ENCODE measurements around the gene STAC. TPM values are rescaled to one million over a fixed set of nuclear protein-coding genes. Genes with fewer than 3 reads are reported as not detected.

The STAC gene
- total RNA-seq (1 to 10 TPM in 1 of 4 donors, under 1 TPM in 3; 0.19 to 1.5 (median 0.64) TPM), polyA plus RNA-seq (under 1 TPM; 0.23 to 0.47 (median 0.43) TPM)
- long read RNA-seq, donor 1, result 0 reads
- long read RNA-seq, donor 2, result 0 reads

GRCh38 chr3:36380221-36381031 lies at the start of gene STAC:
STAC (plus strand) TSS chr3:36380504; CDS start chr3:36380644, 140 bp downstream.
- H3K27ac ChIP-seq, result no peak within 1 kb of the TSS
- no peaks in the 10 kb centered on the region for H3K9me3 ChIP-seq
- ATAC-seq (peak in 1 of 4 donors; percentile 51), DNase-seq (peak; percentile 34 to 56)
- no peaks in the 10 kb centered on the region for H3K4me1 ChIP-seq
- intact Hi-C loops (cut with DNase I), result no loop called here
- peaks cover 2 to 17% (median 8%) of the 10 kb centered on the region in 3 donors for H3K27me3 ChIP-seq (ENCODE audit: insufficient read depth in 3 of 3, low read length in 2 of 3)
- 1% methylated on average over 43 to 73 of the region's 73 CpGs for WGBS, 3 donors
- H3K36me3 ChIP-seq (ENCODE audit: insufficient read depth in 1 of 2, low read depth in 1 of 2), result no peaks in the 10 kb centered on the region
- peak within 1 kb of the TSS; percentile 65 for H3K4me3 ChIP-seq
- no peak for TF ChIP-seq CTCF (IDR thresholded peaks at IDR 0.05)

DNA sequence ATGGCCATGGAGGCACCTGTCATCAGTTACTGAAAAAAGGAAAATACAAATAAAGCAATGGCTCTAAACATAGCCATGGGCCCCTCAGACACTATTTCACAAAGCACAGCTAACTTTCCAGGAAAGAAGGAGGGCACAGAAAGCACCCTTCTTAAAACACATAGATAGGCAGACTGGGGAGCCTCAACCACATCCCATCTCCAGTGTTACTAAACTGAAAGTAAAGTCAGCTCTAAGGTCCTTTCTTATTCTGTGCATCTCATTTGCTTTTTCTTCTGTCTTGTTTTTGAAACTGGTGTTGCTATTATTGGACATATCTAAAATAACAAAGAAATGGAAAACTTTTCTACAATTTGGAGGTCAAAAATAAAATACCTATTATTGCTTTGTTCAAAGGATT lies 48.2 kb upstream of the STAC start:
- ATAC-seq (no peak), DNase-seq (no peak)
- Histone ChIP-seq H3K36me3 (ENCODE audit: insufficient read depth in 1 of 2, low read depth in 1 of 2) (no peaks in the 10 kb centered on the region), H3K4me3 (no peak overlapping the region), H3K27me3 (ENCODE audit: insufficient read depth in 3 of 3, low read length in 2 of 3) (no peaks in the 10 kb centered on the region), H3K9me3 (no peaks in the 10 kb centered on the region), H3K4me1 (no peaks in the 10 kb centered on the region), H3K27ac (no peak overlapping the region)
- intact Hi-C loops (cut with DNase I), result no loop called here
- TF ChIP-seq CTCF (IDR thresholded peaks at IDR 0.05), result no peak

GRCh38 chr3:36362216-36362615 lies 18.1 kb upstream of the STAC start:
- intact Hi-C loops (cut with DNase I), result no loop called here
- DNase-seq, result no peak
- WGBS, 3 donors, result 76 to 86% (median 76%) methylated on average over 4 of the region's 4 CpGs

DNA sequence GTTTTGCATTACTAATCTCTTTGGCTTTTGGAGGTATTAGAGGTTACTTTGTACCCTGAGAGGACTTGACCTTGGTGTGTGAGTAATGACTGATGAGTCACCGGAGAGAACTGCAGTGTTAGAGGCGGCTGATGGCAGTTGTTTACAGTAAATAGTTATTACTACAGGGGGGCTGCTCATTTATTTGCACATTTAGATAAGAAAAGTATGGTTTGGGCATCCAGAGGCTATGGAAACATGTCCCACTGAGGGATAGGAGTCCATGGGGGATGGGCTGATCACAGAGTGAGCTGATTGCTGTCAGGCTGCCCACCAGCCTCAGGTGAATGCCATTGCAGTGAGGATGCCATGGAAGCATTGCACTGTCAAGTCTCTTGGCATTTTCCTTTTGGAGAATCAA lies 17.3 kb upstream of the STAC start:
- no peak for TF ChIP-seq CTCF (IDR thresholded peaks at IDR 0.05)
- H3K9me3 ChIP-seq, result peaks cover 4% of the 10 kb centered on the region
- no peak overlapping the region for H3K4me3 ChIP-seq
- WGBS, 3 donors, result 47 to 65% (median 52%) methylated on average over 2 of the region's 2 CpGs
- H3K36me3 ChIP-seq (ENCODE audit: insufficient read depth in 1 of 2, low read depth in 1 of 2), result no peaks in the 10 kb centered on the region
- intact Hi-C loops (cut with DNase I), result no loop called here
- H3K27me3 ChIP-seq (ENCODE audit: insufficient read depth in 3 of 3, low read length in 2 of 3), result no peaks in the 10 kb centered on the region
- no peak overlapping the region for H3K27ac ChIP-seq
- no peak for ATAC-seq
- H3K4me1 ChIP-seq, result no peaks in the 10 kb centered on the region
- no peak for DNase-seq

More at GRCh38 chr3:36362216-36362615, 18.1 kb upstream of the STAC start:
- Histone ChIP-seq H3K4me3 (no peak overlapping the region), H3K9me3 (peaks cover 4% of the 10 kb centered on the region), H3K27ac (no peak overlapping the region), H3K4me1 (no peaks in the 10 kb centered on the region), H3K27me3 (ENCODE audit: insufficient read depth in 3 of 3, low read length in 2 of 3) (no peaks in the 10 kb centered on the region), H3K36me3 (ENCODE audit: insufficient read depth in 1 of 2, low read depth in 1 of 2) (no peaks in the 10 kb centered on the region)
- TF ChIP-seq CTCF (IDR thresholded peaks at IDR 0.05), result no peak
- no peak for ATAC-seq
